Prostate gland (tissue), 2 donors: Measurements from ENCODE around the gene SLC25A42.

ENCODE experiments used
- POLR2AphosphoS5 ChIP-seq: sonication (generic); formaldehyde crosslinking; IDR thresholded peaks from one replicate; pipeline ENCODE4 v1.6.1; 2017; ENCODE audit warnings: antibody characterized with exemption
- TF ChIP-seq, protein P1 (sequence below), 4 experiments: fragments of 200-600 bp in 2 of 4; fragments of 450-650 bp in 2 of 4; sonication (generic) in 2 of 4; IDR thresholded peaks; 1 replicate in 3 of 4; 2 replicates in 1 of 4; pipeline ENCODE4 v1.5.1; 2016 to 2019; ENCODE audit warnings: antibody characterized with exemption in 4 of 4, mild to moderate bottlenecking in 2 of 4, moderate library complexity in 2 of 4

DNA sequence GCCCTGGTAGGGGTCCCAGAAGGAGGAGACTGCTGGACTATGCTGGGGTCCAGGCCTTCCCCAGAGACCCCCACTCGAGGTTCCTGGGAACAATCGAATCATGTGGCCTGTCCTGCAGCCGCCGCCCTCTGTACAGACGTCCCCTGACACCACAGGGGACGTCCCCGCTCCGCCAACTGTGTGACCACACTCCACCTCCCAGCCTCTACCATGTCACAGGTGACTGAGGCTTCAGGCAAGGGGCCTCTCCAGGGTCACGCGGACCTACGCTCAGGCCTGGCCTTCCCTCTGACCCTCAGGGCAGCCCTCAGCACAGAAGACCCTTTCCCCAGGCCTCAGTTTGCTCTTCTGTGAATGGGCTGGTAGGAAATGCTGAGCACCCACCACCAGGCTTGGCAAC is 87.6 kb downstream of the SLC25A42 start:
- TF ChIP-seq, protein P1, sequence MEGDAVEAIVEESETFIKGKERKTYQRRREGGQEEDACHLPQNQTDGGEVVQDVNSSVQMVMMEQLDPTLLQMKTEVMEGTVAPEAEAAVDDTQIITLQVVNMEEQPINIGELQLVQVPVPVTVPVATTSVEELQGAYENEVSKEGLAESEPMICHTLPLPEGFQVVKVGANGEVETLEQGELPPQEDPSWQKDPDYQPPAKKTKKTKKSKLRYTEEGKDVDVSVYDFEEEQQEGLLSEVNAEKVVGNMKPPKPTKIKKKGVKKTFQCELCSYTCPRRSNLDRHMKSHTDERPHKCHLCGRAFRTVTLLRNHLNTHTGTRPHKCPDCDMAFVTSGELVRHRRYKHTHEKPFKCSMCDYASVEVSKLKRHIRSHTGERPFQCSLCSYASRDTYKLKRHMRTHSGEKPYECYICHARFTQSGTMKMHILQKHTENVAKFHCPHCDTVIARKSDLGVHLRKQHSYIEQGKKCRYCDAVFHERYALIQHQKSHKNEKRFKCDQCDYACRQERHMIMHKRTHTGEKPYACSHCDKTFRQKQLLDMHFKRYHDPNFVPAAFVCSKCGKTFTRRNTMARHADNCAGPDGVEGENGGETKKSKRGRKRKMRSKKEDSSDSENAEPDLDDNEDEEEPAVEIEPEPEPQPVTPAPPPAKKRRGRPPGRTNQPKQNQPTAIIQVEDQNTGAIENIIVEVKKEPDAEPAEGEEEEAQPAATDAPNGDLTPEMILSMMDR (IDR thresholded peaks at IDR 0.05) = no peak
- TF ChIP-seq POLR2AphosphoS5 = no peak
